ENCODE results near the gene TOB1. TPM values are rescaled to one million over a fixed set of nuclear protein-coding genes. Genes with fewer than 3 reads are reported as not detected.

Gene TOB1
- total and polyA plus RNA-seq, 9 of the 15 experiments (the other 6 are each of a cell fraction or from before 2014, with no cell fraction given): 4.8 to 63.7 (median 13.2) TPM

DNA sequence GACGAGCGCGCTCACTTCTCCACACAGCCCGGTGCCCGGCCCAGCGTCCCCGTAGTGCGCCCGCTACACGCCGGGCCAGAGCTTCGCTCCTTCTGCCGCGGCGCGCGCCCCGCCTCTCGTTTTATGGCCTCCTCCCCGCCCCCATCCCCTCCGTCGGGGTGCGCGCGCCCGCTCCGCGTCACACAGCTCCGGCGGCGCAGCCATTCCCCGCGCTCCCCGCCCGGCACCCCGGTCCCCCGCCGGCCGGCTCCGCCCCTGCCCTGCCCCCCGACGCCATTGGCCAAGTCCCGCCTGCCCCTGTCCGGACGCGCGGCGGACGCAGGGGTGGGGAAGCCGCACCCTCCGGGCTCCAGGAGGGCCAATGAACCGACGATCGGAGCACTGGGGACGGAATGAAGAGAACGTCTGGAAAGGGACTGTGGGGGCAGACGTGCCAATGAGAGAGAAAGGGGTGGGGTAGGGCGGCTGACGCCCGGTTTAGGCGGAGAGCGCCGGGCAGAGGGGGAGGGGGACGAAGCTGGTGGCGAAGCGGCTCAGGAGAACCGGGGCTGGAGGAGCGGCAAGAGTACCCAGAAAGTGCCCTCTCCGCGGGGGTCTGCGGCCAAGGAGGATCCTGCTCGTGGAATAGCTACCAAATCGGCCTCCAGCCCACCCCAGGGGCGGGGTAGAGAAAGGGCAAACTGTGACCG, at the start of gene TOB1 (continued):
- TF ChIP-seq, protein P1, sequence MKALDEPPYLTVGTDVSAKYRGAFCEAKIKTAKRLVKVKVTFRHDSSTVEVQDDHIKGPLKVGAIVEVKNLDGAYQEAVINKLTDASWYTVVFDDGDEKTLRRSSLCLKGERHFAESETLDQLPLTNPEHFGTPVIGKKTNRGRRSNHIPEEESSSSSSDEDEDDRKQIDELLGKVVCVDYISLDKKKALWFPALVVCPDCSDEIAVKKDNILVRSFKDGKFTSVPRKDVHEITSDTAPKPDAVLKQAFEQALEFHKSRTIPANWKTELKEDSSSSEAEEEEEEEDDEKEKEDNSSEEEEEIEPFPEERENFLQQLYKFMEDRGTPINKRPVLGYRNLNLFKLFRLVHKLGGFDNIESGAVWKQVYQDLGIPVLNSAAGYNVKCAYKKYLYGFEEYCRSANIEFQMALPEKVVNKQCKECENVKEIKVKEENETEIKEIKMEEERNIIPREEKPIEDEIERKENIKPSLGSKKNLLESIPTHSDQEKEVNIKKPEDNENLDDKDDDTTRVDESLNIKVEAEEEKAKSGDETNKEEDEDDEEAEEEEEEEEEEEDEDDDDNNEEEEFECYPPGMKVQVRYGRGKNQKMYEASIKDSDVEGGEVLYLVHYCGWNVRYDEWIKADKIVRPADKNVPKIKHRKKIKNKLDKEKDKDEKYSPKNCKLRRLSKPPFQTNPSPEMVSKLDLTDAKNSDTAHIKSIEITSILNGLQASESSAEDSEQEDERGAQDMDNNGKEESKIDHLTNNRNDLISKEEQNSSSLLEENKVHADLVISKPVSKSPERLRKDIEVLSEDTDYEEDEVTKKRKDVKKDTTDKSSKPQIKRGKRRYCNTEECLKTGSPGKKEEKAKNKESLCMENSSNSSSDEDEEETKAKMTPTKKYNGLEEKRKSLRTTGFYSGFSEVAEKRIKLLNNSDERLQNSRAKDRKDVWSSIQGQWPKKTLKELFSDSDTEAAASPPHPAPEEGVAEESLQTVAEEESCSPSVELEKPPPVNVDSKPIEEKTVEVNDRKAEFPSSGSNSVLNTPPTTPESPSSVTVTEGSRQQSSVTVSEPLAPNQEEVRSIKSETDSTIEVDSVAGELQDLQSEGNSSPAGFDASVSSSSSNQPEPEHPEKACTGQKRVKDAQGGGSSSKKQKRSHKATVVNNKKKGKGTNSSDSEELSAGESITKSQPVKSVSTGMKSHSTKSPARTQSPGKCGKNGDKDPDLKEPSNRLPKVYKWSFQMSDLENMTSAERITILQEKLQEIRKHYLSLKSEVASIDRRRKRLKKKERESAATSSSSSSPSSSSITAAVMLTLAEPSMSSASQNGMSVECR (CRISPR knock-in tag; IDR thresholded peaks at IDR 0.05): peak; percentile 43
- TF ChIP-seq, protein P2, sequence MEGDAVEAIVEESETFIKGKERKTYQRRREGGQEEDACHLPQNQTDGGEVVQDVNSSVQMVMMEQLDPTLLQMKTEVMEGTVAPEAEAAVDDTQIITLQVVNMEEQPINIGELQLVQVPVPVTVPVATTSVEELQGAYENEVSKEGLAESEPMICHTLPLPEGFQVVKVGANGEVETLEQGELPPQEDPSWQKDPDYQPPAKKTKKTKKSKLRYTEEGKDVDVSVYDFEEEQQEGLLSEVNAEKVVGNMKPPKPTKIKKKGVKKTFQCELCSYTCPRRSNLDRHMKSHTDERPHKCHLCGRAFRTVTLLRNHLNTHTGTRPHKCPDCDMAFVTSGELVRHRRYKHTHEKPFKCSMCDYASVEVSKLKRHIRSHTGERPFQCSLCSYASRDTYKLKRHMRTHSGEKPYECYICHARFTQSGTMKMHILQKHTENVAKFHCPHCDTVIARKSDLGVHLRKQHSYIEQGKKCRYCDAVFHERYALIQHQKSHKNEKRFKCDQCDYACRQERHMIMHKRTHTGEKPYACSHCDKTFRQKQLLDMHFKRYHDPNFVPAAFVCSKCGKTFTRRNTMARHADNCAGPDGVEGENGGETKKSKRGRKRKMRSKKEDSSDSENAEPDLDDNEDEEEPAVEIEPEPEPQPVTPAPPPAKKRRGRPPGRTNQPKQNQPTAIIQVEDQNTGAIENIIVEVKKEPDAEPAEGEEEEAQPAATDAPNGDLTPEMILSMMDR (IDR thresholded peaks at IDR 0.05 in 2 of 3, conservative IDR thresholded peaks at IDR 0.05 in 1 of 3; ENCODE audit: insufficient read depth in 2 of 3, low read depth in 1 of 3, low read length in 3 of 3): no peak
- TF ChIP-seq RBM22 (IDR thresholded peaks at IDR 0.05; ENCODE audit: low read depth, low read length, poor library complexity, severe bottlenecking): peak; percentile 97
- TF ChIP-seq CREM (IDR thresholded peaks at IDR 0.05; ENCODE audit: low read depth): peak; percentile 94
- no peak for TF ChIP-seq RBM15 (IDR thresholded peaks at IDR 0.05; ENCODE audit: insufficient read depth, low read length)
- no peak for TF ChIP-seq GABPB2 (CRISPR knock-in tag; conservative IDR thresholded peaks at IDR 0.05)
- TF ChIP-seq, protein P3, sequence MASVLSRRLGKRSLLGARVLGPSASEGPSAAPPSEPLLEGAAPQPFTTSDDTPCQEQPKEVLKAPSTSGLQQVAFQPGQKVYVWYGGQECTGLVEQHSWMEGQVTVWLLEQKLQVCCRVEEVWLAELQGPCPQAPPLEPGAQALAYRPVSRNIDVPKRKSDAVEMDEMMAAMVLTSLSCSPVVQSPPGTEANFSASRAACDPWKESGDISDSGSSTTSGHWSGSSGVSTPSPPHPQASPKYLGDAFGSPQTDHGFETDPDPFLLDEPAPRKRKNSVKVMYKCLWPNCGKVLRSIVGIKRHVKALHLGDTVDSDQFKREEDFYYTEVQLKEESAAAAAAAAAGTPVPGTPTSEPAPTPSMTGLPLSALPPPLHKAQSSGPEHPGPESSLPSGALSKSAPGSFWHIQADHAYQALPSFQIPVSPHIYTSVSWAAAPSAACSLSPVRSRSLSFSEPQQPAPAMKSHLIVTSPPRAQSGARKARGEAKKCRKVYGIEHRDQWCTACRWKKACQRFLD (CRISPR knock-in tag; IDR thresholded peaks at IDR 0.05): peak; percentile 93
- no peak for TF ChIP-seq CBFA2T3 (IDR thresholded peaks at IDR 0.05)
- TF ChIP-seq RAD21 (CRISPR knock-in tag; conservative IDR thresholded peaks at IDR 0.05 in 1 of 2, IDR thresholded peaks at IDR 0.05 in 1 of 2): no peak; a peak in 1 of 4 replicates
- TF ChIP-seq MXI1 (IDR thresholded peaks at IDR 0.05; ENCODE audit: low read depth, low read length): no peak
- no peak for TF ChIP-seq SRSF9 (IDR thresholded peaks at IDR 0.05; ENCODE audit: borderline replicate concordance, low read depth, low read length)
- TF ChIP-seq, protein P4, sequence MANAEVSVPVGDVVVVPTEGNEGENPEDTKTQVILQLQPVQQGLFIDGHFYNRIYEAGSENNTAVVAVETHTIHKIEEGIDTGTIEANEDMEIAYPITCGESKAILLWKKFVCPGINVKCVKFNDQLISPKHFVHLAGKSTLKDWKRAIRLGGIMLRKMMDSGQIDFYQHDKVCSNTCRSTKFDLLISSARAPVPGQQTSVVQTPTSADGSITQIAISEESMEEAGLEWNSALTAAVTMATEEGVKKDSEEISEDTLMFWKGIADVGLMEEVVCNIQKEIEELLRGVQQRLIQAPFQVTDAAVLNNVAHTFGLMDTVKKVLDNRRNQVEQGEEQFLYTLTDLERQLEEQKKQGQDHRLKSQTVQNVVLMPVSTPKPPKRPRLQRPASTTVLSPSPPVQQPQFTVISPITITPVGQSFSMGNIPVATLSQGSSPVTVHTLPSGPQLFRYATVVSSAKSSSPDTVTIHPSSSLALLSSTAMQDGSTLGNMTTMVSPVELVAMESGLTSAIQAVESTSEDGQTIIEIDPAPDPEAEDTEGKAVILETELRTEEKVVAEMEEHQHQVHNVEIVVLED (CRISPR knock-in tag; IDR thresholded peaks at IDR 0.05): peak; percentile 71
- TF ChIP-seq HNRNPLL (IDR thresholded peaks at IDR 0.05; ENCODE audit: low read depth, low read length, poor library complexity, severe bottlenecking): no peak
- no peak for TF ChIP-seq CBFB (CRISPR knock-in tag; IDR thresholded peaks at IDR 0.05)
- TF ChIP-seq JUND (IDR thresholded peaks at IDR 0.05; ENCODE audit: borderline replicate concordance, low read depth, low read length): no peak; the same call in 1 of the 2 replicates
- TF ChIP-seq JUND (tag; IDR thresholded peaks at IDR 0.05; ENCODE audit: borderline replicate concordance, low read depth, low read length): no peak

Measured in K562 (cell line).